Retina (tissue), 1 donor: ENCODE data around the gene DDX39B.
"Not testable (repeated sequence)": the region's sequence is repeated elsewhere in the genome, so short reads cannot be mapped to it uniquely, and the experiment has no call there.

Experiments used
- DNase-seq: peaks from one replicate; pipeline ENCODE4 v3.0.0-alpha.2; 2016

The DDX39B gene

DNA sequence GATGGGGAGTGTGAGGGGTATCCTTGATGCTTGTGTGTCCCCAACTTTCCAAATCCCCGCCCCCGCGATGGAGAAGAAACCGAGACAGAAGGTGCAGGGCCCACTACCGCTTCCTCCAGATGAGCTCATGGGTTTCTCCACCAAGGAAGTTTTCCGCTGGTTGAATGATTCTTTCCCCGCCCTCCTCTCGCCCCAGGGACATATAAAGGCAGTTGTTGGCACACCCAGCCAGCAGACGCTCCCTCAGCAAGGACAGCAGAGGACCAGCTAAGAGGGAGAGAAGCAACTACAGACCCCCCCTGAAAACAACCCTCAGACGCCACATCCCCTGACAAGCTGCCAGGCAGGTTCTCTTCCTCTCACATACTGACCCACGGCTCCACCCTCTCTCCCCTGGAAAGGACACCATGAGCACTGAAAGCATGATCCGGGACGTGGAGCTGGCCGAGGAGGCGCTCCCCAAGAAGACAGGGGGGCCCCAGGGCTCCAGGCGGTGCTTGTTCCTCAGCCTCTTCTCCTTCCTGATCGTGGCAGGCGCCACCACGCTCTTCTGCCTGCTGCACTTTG is 33.6 kb upstream of the DDX39B start, which contains the start of gene TNF:
TSS of gene TNF (plus strand) at position 231 of the 567 bp plus-strand sequence. CDS start at position 408, 177 bp downstream.
- no peak for DNase-seq

DNA sequence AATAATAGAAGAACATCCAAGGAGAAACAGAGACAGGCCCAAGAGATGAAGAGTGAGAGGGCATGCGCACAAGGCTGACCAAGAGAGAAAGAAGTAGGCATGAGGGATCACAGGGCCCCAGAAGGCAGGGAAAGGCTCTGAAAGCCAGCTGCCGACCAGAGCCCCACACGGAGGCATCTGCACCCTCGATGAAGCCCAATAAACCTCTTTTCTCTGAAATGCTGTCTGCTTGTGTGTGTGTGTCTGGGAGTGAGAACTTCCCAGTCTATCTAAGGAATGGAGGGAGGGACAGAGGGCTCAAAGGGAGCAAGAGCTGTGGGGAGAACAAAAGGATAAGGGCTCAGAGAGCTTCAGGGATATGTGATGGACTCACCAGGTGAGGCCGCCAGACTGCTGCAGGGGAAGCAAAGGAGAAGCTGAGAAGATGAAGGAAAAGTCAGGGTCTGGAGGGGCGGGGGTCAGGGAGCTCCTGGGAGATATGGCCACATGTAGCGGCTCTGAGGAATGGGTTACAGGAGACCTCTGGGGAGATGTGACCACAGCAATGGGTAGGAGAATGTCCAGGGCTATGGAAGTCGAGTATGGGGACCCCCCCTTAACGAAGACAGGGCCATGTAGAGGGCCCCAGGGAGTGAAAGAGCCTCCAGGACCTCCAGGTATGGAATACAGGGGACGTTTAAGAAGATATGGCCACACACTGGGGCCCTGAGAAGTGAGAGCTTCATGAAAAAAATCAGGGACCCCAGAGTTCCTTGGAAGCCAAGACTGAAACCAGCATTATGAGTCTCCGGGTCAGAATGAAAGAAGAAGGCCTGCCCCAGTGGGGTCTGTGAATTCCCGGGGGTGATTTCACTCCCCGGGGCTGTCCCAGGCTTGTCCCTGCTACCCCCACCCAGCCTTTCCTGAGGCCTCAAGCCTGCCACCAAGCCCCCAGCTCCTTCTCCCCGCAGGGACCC is 32.6 kb upstream of the DDX39B start:
- no peak for DNase-seq

DNA sequence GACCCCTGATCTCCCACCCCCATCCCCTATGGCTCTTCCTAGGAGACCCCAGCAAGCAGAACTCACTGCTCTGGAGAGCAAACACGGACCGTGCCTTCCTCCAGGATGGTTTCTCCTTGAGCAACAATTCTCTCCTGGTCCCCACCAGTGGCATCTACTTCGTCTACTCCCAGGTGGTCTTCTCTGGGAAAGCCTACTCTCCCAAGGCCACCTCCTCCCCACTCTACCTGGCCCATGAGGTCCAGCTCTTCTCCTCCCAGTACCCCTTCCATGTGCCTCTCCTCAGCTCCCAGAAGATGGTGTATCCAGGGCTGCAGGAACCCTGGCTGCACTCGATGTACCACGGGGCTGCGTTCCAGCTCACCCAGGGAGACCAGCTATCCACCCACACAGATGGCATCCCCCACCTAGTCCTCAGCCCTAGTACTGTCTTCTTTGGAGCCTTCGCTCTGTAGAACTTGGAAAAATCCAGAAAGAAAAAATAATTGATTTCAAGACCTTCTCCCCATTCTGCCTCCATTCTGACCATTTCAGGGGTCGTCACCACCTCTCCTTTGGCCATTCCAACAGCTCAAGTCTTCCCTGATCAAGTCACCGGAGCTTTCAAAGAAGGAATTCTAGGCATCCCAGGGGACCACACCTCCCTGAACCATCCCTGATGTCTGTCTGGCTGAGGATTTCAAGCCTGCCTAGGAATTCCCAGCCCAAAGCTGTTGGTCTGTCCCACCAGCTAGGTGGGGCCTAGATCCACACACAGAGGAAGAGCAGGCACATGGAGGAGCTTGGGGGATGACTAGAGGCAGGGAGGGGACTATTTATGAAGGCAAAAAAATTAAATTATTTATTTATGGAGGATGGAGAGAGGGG is 31.7 kb upstream of the DDX39B start:
- no peak for DNase-seq

DNA sequence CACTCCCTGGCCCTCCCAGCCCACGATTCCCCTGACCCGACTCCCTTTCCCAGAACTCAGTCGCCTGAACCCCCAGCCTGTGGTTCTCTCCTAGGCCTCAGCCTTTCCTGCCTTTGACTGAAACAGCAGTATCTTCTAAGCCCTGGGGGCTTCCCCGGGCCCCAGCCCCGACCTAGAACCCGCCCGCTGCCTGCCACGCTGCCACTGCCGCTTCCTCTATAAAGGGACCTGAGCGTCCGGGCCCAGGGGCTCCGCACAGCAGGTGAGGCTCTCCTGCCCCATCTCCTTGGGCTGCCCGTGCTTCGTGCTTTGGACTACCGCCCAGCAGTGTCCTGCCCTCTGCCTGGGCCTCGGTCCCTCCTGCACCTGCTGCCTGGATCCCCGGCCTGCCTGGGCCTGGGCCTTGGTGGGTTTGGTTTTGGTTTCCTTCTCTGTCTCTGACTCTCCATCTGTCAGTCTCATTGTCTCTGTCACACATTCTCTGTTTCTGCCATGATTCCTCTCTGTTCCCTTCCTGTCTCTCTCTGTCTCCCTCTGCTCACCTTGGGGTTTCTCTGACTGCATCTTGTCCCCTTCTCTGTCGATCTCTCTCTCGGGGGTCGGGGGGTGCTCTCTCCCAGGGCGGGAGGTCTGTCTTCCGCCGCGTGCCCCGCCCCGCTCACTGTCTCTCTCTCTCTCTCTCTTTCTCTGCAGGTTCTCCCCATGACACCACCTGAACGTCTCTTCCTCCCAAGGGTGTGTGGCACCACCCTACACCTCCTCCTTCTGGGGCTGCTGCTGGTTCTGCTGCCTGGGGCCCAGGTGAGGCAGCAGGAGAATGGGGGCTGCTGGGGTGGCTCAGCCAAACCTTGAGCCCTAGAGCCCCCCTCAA is 30.5 kb upstream of the DDX39B start, which contains the start of gene LTA:
TSS of gene LTA (plus strand) at position 249 of the 871 bp plus-strand sequence. CDS start at position 703, 454 bp downstream.
- DNase-seq: no peak

DNA sequence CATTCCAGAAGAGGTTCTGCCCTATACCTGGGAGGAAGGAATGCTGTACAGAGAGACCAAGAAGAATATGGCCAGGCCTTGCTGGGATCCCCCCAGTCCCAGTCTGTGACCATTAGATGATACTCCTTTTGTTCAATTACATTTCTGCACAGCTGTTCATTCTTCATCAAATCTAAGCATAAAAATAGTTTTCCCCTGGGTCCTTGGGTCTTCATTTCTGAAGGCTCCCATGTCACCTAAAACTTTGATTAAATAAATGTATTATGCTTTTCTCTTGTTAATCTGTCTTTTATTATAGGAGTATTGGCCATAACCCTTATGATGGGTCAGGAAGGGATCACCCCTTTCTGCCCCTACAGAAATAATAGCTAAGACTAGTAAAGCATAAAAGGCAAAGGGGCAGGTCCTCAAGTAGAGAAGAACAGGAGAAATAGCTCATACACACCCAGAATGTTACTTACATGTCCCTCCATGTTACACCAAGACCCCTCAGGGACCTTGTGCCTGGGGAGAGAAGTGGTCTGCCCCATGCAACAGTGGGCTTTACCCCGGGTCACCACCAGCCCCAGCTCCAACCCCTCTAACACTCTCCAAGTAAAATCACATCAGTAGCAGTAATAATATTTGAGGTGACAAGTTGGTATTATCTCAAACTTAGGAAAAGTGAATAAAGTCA is 28.2 kb upstream of the DDX39B start:
- DNase-seq: no peak

DNA sequence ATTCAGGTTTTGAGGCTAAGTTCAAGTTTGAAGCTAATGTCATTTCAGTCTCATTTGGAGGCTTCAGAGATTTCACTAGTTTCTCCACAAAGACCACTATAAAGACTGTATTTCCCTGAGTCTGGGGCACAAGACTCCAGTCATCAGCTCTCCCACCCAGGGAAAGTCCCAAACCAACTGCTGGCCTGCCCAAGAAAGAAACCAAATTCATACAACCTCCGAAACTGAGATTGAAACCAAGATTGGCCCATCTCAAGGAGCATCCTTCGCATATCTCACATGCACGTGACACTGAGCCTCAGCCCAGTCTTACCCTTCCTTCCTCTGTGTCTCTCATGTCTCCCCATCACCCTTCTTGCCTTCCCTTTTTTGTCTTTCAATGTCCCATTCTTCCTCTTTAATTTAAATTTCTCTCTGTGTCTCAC is 26.7 kb upstream of the DDX39B start:
- no peak for DNase-seq

DNA sequence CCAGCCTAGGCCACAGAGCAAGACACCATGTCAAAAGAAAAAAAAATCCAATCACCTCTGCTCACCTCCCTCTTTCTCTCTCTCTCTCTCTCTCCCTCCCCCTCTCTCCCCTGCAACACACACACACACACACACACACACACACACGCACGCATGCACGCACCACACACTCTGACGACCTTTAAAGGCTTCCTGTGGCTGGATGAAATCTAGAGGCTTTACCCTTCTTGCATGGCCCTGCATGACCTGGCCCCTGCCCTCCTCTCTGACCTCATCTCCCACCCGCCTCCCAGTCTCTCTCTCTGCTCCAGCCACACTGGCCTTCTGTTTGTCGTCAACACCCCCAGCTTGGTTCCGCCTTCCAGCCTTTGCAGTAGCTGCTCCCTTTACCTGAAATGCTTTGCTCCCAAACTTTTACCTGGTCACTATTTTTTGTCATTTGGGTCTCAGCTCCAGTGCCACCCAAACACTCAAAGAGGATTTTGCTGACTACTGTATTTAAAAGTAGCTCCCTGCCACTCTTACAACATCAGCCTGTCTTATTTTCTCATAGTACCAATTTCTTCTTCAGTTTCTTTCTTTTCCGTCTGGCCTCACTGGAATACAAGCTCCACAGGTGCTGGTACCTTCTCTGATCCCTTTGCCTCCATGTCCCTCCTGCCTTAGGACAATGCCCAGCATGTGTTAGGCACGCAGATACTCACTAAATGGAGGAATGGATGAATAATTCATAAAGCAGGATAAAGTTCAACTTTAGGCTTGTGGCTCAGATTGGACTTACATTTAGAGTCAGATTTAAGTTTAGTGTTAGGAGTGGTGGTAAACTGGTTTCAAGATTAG is 25.9 kb upstream of the DDX39B start:
- DNase-seq: no peak

DNA sequence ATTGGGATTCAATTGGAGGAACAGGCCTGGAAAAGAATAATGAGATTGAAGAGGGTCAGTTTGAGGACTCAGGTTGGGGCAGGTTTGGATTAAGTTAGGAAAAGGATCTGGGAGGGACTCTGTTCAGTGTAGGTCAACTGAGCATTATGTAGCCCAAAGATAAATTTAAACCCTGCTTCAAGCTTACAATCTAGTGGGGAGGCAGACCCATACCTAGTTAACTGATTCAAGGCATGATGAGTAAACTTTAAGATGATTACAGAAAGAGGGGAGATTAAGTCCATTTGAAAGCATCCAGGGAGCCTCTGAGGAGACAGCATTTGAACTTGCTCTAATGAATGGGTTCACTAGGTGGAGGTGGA is 18.9 kb upstream of the DDX39B start:
- DNase-seq: no peak

DNA sequence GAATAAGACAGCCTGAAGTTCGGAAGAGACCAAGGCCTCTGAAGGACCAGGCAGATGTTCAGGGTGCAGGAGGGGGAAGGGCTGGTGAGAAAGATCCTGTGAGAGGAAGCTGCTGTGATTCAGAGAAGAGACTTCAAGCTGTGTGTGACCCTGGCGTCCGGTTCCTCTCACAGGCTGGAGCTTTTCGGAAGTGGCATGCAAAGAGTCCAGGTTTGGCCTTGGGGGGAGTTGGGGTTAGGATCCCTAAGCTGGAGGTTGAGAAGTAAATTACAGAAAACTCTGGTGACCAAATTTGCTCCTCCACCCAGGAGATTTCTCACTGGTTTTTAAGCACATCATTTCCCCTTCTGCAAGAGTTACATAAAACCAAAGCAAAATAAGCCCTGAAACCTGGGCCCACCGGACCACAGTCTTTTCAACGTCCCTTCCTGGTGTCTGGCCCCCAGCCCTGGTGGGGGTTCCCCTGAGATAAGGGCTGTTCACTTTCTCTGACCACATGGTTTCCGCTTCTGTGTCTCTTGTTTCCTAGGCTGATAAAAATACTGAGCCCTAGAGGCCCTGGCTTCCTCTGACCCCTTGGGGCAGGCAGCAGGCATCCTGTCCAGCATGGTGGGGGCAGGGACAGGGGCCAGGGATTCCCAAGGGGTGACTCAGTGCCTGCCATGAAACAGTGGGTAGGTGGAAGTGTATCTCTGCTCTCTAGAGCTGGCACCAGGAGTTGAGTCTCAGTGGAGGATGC is 18.3 kb upstream of the DDX39B start:
- DNase-seq: no peak

DNA sequence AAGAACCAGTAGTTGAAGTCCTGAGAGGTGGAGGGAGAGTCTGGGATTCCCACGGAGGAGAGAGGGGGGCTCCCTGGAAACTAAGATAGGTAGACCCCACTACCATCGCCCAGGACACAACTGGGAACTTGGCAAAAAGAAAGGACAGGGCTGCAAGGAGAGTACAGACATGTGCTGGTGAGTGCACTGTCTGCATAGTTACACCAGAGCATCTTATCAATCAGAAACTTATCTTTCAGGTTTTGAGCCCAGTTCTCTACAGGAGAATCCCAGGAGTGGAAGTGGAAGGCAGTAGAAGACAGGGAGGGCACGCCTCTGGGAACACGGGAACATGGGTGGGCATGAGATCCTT is 17.8 kb upstream of the DDX39B start:
- no peak for DNase-seq

DNA sequence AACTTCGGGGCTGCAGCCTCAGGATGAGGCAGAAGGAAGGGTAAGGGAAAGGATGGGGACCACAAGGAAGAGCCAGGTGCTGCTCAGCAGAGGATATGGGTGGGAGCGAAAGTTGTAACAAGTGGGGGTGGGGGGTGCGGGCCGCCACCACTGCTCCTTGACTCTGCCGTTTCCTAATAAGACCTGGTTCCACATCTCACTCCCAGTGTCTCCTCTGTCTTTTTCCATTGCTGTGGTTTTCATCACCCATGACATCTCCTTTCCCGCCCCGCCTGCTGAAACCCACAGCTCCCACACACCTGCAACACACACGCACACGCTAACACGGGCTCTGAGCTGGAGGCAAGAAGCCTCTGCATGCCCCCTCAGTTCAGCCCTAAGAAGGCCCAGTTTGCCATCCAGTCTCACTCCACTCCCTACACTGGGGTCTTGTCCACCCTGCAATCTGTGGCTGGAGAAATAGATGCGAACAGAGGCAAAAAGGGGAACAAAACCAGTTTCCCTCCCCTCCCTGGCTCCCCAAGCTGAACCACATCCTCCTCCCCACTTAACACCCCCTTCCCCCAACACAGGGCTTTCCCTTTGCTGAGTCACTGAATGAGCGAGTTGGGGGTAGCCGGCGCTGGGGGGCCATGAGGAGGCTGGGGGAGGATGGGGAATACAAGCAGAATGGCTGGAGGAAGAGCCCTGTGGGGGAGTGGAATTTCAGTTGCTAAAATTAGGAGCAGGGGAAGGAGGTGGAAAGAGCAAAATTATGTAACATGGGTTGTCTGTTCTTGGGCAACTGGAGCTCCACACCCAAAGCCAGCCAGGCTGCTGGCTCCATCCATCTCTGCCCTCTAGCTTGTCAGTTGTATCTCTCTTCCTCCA is 17.1 kb upstream of the DDX39B start:
- no peak for DNase-seq

DNA sequence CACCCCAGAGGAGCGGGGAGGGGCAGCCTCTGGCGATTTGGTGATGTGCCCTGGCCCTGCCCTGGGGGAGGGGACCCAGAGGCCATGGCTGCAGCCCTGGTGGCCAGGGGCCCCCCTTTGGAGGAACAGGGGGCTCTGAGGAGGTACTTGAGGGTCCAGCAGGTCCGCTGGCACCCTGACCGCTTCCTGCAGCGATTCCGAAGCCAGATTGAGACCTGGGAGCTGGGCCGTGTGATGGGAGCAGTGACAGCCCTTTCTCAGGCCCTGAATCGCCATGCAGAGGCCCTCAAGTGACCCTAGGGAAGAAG is 16.5 kb upstream of the DDX39B start:
- no peak for DNase-seq

DNA sequence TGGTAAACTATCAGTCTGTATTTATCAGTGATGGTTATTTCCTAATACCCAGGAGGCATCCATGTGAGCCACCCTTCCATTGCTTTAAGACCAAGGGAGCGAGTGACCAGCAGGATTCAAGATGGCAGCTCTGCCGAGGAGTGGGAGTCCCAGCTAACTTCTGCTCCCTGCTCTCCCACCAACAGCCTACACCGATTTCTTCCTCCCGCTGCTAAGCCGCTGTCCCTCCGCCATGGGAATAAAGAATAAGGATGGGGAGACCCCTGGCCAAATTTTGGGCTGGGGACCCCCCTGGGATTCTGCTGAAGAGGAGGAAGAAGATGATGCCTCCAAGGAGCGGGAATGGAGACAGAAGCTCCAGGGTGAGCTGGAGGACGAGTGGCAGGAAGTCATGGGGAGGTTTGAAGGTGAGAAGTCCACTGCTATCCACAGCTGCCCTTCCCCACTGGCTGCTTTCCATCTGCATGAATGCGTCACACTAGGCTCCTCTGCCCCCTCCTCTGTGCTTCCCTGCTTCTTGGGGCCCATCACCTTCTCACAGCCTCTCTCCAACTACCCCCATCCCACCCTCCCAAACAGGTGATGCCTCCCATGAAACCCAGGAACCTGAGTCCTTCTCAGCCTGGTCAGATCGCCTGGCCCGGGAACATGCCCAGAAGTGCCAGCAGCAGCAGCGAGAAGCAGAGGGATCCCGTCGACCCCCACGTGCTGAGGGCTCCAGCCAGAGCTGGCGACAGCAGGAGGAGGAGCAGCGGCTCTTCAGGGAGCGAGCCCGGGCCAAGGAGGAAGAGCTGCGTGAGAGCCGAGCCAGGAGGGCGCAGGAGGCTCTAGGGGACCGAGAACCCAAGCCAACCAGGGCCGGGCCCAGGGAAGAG is 15.9 kb upstream of the DDX39B start:
- DNase-seq: no peak

DNA sequence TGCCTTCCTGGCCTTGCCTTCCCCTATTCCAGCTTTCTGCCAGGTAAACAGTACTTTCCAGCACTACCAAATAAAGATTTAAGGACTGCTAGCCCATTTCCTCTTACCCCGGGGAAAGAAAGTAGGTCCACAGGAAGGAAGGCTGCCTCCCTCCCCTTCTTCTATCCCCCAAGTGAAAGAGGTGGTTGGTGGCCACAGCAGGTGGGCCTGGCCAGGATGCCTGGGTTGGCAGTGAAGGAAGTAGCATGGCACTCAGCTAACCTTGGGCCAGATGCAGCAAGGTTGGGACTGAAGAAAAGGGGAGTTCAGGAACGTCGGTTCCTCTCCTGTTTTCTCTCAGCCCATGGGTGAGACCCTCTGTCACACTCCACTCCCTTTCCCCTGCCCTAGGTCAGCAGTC is 14.5 kb upstream of the DDX39B start:
- no peak for DNase-seq

DNA sequence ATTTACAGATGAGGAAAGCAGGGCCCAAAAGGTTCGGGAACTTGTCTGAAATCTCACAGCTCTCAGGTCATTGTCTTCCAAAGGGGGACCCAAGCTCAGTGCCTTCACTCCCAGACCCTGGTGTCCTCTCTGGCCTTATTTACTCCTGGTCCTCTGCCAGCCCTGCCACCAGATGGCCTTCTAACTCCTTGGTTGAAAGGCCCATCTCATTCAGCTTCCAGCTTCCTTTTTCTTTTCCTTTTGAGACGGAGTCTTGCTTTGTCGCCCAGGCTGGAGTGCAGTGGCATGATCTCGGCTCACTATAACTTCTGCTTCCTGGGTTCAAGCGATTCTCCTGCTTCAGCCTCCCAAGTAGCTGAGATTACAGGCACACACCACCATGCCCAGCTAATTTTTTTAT is 9.6 kb upstream of the DDX39B start:
- not testable (repeated sequence) for DNase-seq

DNA sequence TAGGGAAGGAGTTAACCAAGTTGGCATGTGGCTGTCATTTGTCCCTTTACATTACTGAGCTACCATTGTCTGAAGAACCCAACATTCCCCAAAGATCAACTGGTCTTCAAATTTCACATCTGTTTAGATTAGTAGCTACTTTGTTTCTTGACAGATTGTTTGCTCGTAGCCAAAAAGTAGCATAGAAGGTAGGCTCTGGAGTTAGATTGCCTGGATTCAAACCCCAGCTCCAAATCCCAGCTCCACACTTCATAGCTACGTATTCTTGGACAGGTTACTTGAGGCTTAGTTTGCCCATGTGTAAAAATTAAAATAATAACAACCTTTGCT is 6.7 kb upstream of the DDX39B start:
- no peak for DNase-seq

DNA sequence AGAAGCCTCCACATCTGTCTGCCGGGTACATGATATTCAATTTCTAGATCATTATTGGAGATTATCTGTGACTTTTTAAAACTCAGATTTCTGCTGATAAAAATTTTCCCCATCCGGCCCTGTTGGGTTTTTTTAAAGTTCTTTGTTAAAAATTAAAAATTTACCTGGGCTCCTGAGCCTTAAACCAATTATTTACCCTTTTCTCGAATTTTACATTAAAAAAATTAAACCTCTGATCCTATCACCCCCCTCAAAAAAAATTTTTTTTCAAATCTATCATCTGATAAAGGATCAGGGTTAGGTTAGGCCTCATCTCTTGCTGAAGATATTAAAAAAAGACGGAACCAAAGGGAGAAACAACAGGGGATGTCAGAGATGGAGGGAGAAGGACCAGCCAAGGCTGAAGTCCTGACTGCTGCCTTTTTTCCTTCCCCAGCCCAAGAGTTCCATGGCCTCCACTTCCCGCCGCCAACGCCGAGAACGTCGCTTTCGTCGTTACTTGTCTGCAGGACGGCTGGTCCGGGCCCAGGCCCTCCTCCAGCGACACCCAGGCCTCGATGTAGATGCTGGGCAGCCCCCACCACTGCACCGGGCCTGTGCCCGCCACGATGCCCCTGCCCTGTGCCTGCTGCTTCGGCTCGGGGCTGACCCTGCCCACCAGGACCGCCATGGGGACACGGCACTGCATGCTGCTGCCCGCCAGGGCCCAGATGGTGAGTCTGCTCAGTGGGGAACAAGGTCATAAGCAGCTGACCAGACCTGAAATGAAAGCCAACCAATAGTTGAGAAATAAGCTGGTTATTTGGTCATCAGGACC is 6.1 kb upstream of the DDX39B start:
- DNase-seq: no peak
